Activated CD8-positive, alpha-beta T cell treated with anti-CD3 and anti-CD28 coated beads for 36 hours (primary cell): ENCODE data around the gene SHLD2. TPM values are rescaled to one million over a fixed set of nuclear protein-coding genes. Genes with fewer than 3 reads are reported as not detected.
"Not testable (repeated sequence)": the region's sequence is repeated elsewhere in the genome, so short reads cannot be mapped to it uniquely, and the experiment has no call there.

Experiments
- ATAC-seq: fragments of 200-7000 bp; cut with Tn5 transposase; one replicate; pipeline ENCODE4 v1.10.0; 2021; ENCODE audit warnings: mild to moderate bottlenecking, moderate library complexity
- CTCF ChIA-PET: fragments of 350-600 bp; sonication (Branson Sonifier 250); formaldehyde crosslinking; loops from one replicate; lab custom pipeline; 2021; ENCODE audit warnings: antibody characterized with exemption; lab: Charles Lee
- POLR2A ChIA-PET: fragments of 350-600 bp; sonication (Branson Sonifier 250); formaldehyde crosslinking; loops from one replicate; lab custom pipeline; 2021; ENCODE audit warnings: antibody characterized with exemption; lab: Charles Lee
- DNase-seq: peaks from one replicate; pipeline ENCODE4 v3.0.0-alpha.2; 2020
- H3K27ac Mint-ChIP-seq: one replicate; pipeline ENCODE4 v1.8.0; 2021; ENCODE audit warnings: mild to moderate bottlenecking, mixed read lengths
- H3K27me3 Mint-ChIP-seq: one replicate; pipeline ENCODE4 v1.8.0; 2021; ENCODE audit warnings: mixed read lengths
- H3K36me3 Mint-ChIP-seq: one replicate; pipeline ENCODE4 v1.8.0; 2021; ENCODE audit warnings: low read depth, mixed read lengths
- H3K4me1 Mint-ChIP-seq: one replicate; pipeline ENCODE4 v1.8.0; 2021; ENCODE audit warnings: low read depth, mixed read lengths
- H3K4me3 Mint-ChIP-seq: one replicate; pipeline ENCODE4 v1.8.0; 2021; ENCODE audit warnings: mild to moderate bottlenecking, moderate library complexity, mixed read lengths
- H3K9me3 Mint-ChIP-seq: one replicate; pipeline ENCODE4 v1.8.0; 2021; ENCODE audit warnings: mixed read lengths
- CTCF ChIP-seq: fragments of 200-600 bp; IDR thresholded peaks from one replicate; pipeline ENCODE4 v1.8.0; 2022; ENCODE audit warnings: antibody characterized with exemption, mild to moderate bottlenecking
- intact Hi-C: fragments of 100-400 bp; cut with micrococcal nuclease; formaldehyde crosslinking; loops from one replicate; pipeline ENCODE4 v1.10.0; 2022
- total RNA-seq, 2 experiments: library from RNA; stranded (reverse); gene quantifications; one replicate each; pipeline ENCODE4 v1.2.3, GENCODE V29; 2021

Gene SHLD2
- total RNA-seq, 2 experiments from 2014 or later: 32.3 to 33.1 TPM

DNA sequence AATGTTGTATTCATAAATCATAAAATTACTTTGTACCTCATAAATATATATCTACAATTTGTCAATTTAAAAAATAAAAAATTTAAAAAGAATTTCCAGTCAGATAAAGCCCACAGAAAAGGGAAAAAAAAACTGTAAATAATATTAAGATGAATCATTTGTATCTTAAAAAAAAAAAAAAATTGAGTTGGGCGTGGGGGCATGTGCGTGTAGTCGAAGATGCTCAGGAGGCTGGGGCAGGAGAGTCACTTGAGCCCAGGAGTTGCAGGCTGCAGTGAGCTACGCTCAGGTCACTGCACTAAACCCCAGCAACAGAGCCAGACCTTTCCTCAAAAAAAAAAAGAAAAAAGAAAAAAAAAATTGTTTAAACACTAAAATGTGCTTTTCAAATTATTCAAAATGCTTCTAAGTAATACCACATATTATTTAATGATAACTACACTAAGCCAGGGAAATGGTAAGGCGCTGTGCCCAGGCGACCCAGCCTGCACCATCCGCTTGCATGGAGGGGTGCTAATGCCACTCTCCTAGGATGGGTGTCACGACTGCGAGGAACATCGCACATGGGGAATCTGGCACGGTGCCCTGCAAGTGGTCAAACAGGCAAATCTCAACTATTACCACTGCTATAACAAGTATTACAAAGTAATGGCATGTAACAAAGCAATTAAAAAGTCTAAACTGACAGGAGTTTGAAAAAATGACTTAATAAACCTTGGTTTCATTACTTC lies 15.7 kb upstream of the SHLD2 start:
- H3K9me3 Mint-ChIP-seq: no peaks in the 10 kb centered on the region
- DNase-seq (no peak), ATAC-seq (no peak)
- H3K4me3 Mint-ChIP-seq: no peak overlapping the region
- TF ChIP-seq CTCF: no peak
- no peaks in the 10 kb centered on the region for H3K27me3 Mint-ChIP-seq
- no peak overlapping the region for H3K27ac Mint-ChIP-seq
- H3K4me1 Mint-ChIP-seq: peaks cover 43% of the 10 kb centered on the region
- intact Hi-C loops: no loop called here
- peaks cover 30% of the 10 kb centered on the region for H3K36me3 Mint-ChIP-seq
- POLR2A ChIA-PET: no interaction called here
- CTCF ChIA-PET: no interaction called here

- H3K4me1 Mint-ChIP-seq: peaks cover 51% of the 10 kb centered on the region
- ATAC-seq, H3K9me3 Mint-ChIP-seq, H3K27me3 Mint-ChIP-seq, CTCF ChIA-PET, POLR2A ChIA-PET, intact Hi-C loops, DNase-seq, H3K4me3 Mint-ChIP-seq, H3K27ac Mint-ChIP-seq: not testable (repeated sequence)
- peaks cover 33% of the 10 kb centered on the region for H3K36me3 Mint-ChIP-seq
Observed at GRCh38 chr10:87080621-87081020, 14.4 kb upstream of the SHLD2 start.

DNA sequence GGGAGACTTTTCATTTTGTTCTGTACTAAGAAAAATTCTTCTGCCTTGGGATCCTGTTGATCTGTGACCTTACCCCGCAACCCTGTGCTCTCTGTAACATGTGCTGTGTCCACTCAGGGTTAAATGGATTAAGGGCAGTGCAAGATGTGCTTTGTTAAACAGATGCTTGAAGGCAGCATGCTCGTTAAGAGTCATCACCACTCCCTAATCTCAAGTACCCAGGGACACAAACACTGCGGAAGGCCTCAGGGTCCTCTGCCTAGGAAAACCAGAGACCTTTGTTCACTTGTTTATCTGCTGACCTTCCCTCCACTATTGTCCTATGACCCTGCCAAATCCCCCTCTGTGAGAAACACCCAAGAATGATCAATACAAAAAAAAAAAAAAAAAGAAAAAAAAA lies 13.4 kb upstream of the SHLD2 start:
- H3K27ac Mint-ChIP-seq, CTCF ChIA-PET, H3K27me3 Mint-ChIP-seq, ATAC-seq, DNase-seq, H3K9me3 Mint-ChIP-seq, POLR2A ChIA-PET, intact Hi-C loops, H3K4me3 Mint-ChIP-seq: not testable (repeated sequence)
- H3K4me1 Mint-ChIP-seq: peaks cover 56% of the 10 kb centered on the region
- H3K36me3 Mint-ChIP-seq: peaks cover 36% of the 10 kb centered on the region

DNA sequence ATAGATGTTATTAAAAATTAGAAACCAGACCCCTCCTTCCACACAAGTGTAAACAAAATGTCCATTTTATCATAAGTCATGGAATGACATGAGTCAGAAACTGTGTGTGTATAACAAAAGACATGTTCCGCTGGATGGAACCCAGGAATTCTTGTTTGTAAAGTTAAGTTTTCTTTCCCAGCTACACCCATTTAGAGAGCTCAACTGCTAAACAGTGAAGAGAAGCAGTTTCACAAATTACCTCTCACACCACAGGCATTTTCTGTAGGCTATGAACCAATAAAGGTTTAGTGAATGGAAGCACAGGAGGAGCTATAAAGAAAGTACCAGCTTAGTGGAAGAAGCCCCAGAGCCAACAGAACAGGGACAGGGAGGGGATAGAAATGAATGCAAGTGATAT lies 12.8 kb upstream of the SHLD2 start:
- H3K4me3 Mint-ChIP-seq, H3K9me3 Mint-ChIP-seq, H3K27me3 Mint-ChIP-seq, DNase-seq, CTCF ChIA-PET, ATAC-seq, POLR2A ChIA-PET, intact Hi-C loops: not testable (repeated sequence)
- Mint-ChIP-seq H3K27ac (peak overlapping the region; percentile 74), H3K36me3 (peaks cover 42% of the 10 kb centered on the region), H3K4me1 (peaks cover 59% of the 10 kb centered on the region)

- Mint-ChIP-seq H3K4me3 (peak overlapping the region; percentile 16), H3K4me1 (peaks cover 60% of the 10 kb centered on the region), H3K36me3 (peaks cover 47% of the 10 kb centered on the region), H3K27ac (peak overlapping the region; percentile 88)
- DNase-seq (peak; percentile 20), ATAC-seq (peak; percentile 68)
- ChIA-PET POLR2A (interaction anchor here (1.2 to 1.6 kb wide), 2 partner anchors 11 to 29 kb away, joined by 4 to 6 read pairs; partner anchors contain the start of genes GLUD1 and SHLD2), CTCF (interaction anchor here (1.0 kb wide), 1 partner anchor 9 kb away, joined by 3 read pairs; no protein-coding TSS in a partner anchor)
- intact Hi-C loops, H3K27me3 Mint-ChIP-seq, H3K9me3 Mint-ChIP-seq: not testable (repeated sequence)
Observed at GRCh38 chr10:87083576-87084290, 11.3 kb upstream of the SHLD2 start.

GRCh38 chr10:87084291-87084782 lies 10.7 kb upstream of the SHLD2 start:
- Mint-ChIP-seq H3K4me1 (peaks cover 66% of the 10 kb centered on the region), H3K36me3 (peaks cover 47% of the 10 kb centered on the region), H3K4me3 (peak overlapping the region; percentile 16), H3K27ac (peak overlapping the region; percentile 88)
- ChIA-PET CTCF (interaction anchor here (1.0 kb wide), 1 partner anchor 9 kb away, joined by 3 read pairs; no protein-coding TSS in a partner anchor), POLR2A (interaction anchor here (1.2 to 1.6 kb wide), 3 partner anchors 9 to 29 kb away, joined by 4 to 6 read pairs (median 4); partner anchors contain the start of genes GLUD1 and SHLD2)
- H3K9me3 Mint-ChIP-seq, DNase-seq, H3K27me3 Mint-ChIP-seq, intact Hi-C loops: not testable (repeated sequence)
- peak; percentile 76 for ATAC-seq

GRCh38 chr10:87085537-87085936 lies 9.5 kb upstream of the SHLD2 start:
- intact Hi-C loops: no loop called here
- ATAC-seq (no peak), DNase-seq (no peak)
- no peak for TF ChIP-seq CTCF
- peaks cover 48% of the 10 kb centered on the region for H3K36me3 Mint-ChIP-seq
- no peaks in the 10 kb centered on the region for H3K27me3 Mint-ChIP-seq
- ChIA-PET POLR2A (interaction anchor here (0.6 to 1.6 kb wide), 3 partner anchors 8 to 117 kb away, joined by 3 to 4 read pairs (median 3); partner anchors contain the start of gene ADIRF), CTCF (interaction anchor here (0.8 to 1.4 kb wide), 2 partner anchors 146 to 148 kb away, joined by 3 read pairs; no protein-coding TSS in a partner anchor)
- no peak overlapping the region for H3K4me3 Mint-ChIP-seq
- no peaks in the 10 kb centered on the region for H3K9me3 Mint-ChIP-seq
- H3K27ac Mint-ChIP-seq: no peak overlapping the region
- peaks cover 75% of the 10 kb centered on the region for H3K4me1 Mint-ChIP-seq
